B cell (primary cell): ENCODE measurements around the gene ATP11A. TPM values are rescaled to one million over a fixed set of nuclear protein-coding genes. Genes with fewer than 3 reads are reported as not detected.

Source experiments
- ATAC-seq: fragments of 200-7000 bp; cut with Tn5 transposase; one replicate; pipeline ENCODE4 v1.10.0; 2021; ENCODE audit warnings: low read depth, mild to moderate bottlenecking, moderate number of reproducible peaks, moderate library complexity
- CTCF ChIA-PET: fragments of 350-600 bp; sonication (Branson Sonifier 250); formaldehyde crosslinking; loops from one replicate; lab custom pipeline; 2021; ENCODE audit warnings: antibody characterized with exemption, inconsistent platforms; lab: Charles Lee
- POLR2A ChIA-PET: fragments of 350-600 bp; sonication (Branson Sonifier 250); formaldehyde crosslinking; loops from one replicate; lab custom pipeline; 2021; ENCODE audit warnings: antibody characterized with exemption; lab: Charles Lee
- DNase-seq: peaks from one replicate; pipeline ENCODE4 v3.0.0; 2013
- H2AFZ ChIP-seq: 2 replicates; pipeline ENCODE4 v1.6.1; 2012; ENCODE audit warnings: mild to moderate bottlenecking, low read depth, low read length; ENCODE audit not compliant: insufficient read depth, poor library complexity, severe bottlenecking
- H3K27ac ChIP-seq, 2 donors: 1 replicate in 1 of 2; 2 replicates in 1 of 2; pipeline ENCODE4 v1.5.1; 2012 to 2013; ENCODE audit warnings: low read length in 2 of 2, mild to moderate bottlenecking in 2 of 2, moderate library complexity in 1 of 2
- H3K27me3 ChIP-seq, 4 experiments: fragments of 200-600 bp in 1 of 4; sonication (generic) in 1 of 4; replicated peaks in 1 of 4; 1 replicate in 2 of 4; 2 replicates in 2 of 4; pipeline versions ENCODE4 v1.6.1 to v1.7.0; 2013 to 2016; ENCODE audit warnings: low read length in 3 of 4, mild to moderate bottlenecking in 2 of 4, mixed read lengths in 1 of 4, moderate library complexity in 1 of 4; ENCODE audit not compliant: insufficient read depth in 4 of 4, control insufficient read depth in 3 of 4; ENCODE audit errors: control extremely low read depth in 1 of 4
- H3K36me3 ChIP-seq, 2 experiments: replicated peaks in 1 of 2; 1 replicate in 1 of 2; 2 replicates in 1 of 2; pipeline versions ENCODE4 v1.6.1 to v1.7.1; 2013; ENCODE audit warnings: low read length in 1 of 2; ENCODE audit not compliant: insufficient read depth in 2 of 2, control insufficient read depth in 1 of 2; ENCODE audit errors: control extremely low read depth in 1 of 2, extremely low read depth in 1 of 2
- H3K4me1 ChIP-seq, 2 donors: fragments of 200-600 bp in 1 of 2; sonication (generic) in 1 of 2; 1 replicate in 1 of 2; 2 replicates in 1 of 2; pipeline versions ENCODE4 v1.5.1 to v1.6.1; 2013 to 2017; ENCODE audit warnings: low read length in 2 of 2; ENCODE audit not compliant: control insufficient read depth in 2 of 2, insufficient read depth in 2 of 2
- H3K4me2 ChIP-seq: replicated peaks from 2 replicates; pipeline ENCODE3; 2012; ENCODE audit warnings: mild to moderate bottlenecking, low read depth, low read length; ENCODE audit not compliant: poor library complexity, severe bottlenecking
- H3K4me3 ChIP-seq, 5 experiments: fragments of 200-600 bp in 1 of 5; sonication (generic) in 1 of 5; 1 replicate in 3 of 5; 2 replicates in 2 of 5; pipeline versions ENCODE4 v1.5.1 to v1.7.0; 2011 to 2016; ENCODE audit warnings: low read length in 4 of 5, mild to moderate bottlenecking in 4 of 5, low read depth in 2 of 5, control low read depth in 1 of 5, moderate library complexity in 1 of 5; ENCODE audit not compliant: insufficient read depth in 1 of 5; ENCODE audit errors: control extremely low read depth in 1 of 5, extremely low read depth in 1 of 5
- H3K79me2 ChIP-seq: fragments of 200-600 bp; sonication (generic); one replicate; pipeline ENCODE4 v1.6.0; 2016; ENCODE audit warnings: low read length; ENCODE audit not compliant: control insufficient read depth, insufficient read depth
- H3K9ac ChIP-seq: fragments of 200-600 bp; sonication (generic); 2 replicates; pipeline ENCODE4 v1.6.1; 2017; ENCODE audit warnings: mild to moderate bottlenecking, low read length, moderate library complexity
- H3K9me3 ChIP-seq, 3 donors: one replicate each; pipeline versions ENCODE4 v1.6.1 to v1.7.1; 2013; ENCODE audit warnings: low read length in 2 of 3; ENCODE audit not compliant: control insufficient read depth in 2 of 3, insufficient read depth in 1 of 3; ENCODE audit errors: control extremely low read depth in 1 of 3
- H4K20me1 ChIP-seq: 2 replicates; pipeline ENCODE4 v1.6.0; 2012; ENCODE audit warnings: mild to moderate bottlenecking, low read length; ENCODE audit not compliant: insufficient read depth, control insufficient read depth, poor library complexity, severe bottlenecking
- H3K27ac Mint-ChIP-seq: one replicate; pipeline ENCODE4 v1.8.0; 2021; ENCODE audit warnings: mixed read lengths
- H3K27me3 Mint-ChIP-seq: one replicate; pipeline ENCODE4 v1.8.0; 2021; ENCODE audit warnings: mixed read lengths
- H3K4me1 Mint-ChIP-seq: one replicate; pipeline ENCODE4 v1.8.0; 2021; ENCODE audit warnings: mixed read lengths
- H3K4me3 Mint-ChIP-seq: one replicate; pipeline ENCODE4 v1.8.0; 2021; ENCODE audit warnings: mixed read lengths
- H3K9me3 Mint-ChIP-seq: one replicate; pipeline ENCODE4 v1.8.0; 2022; ENCODE audit warnings: mixed read lengths; ENCODE audit not compliant: insufficient read depth
- CTCF ChIP-seq: fragments of 200-600 bp; IDR thresholded peaks from one replicate; pipeline ENCODE4 v1.8.0; 2022; ENCODE audit warnings: antibody characterized with exemption, mild to moderate bottlenecking
- EZH2 ChIP-seq: IDR thresholded peaks from 2 replicates; pipeline ENCODE4 v1.6.1; 2012; ENCODE audit warnings: borderline replicate concordance, low read depth, mild to moderate bottlenecking, moderate library complexity, low read length; ENCODE audit not compliant: insufficient read depth, poor library complexity, severe bottlenecking
- WGBS: methylation state at CpG from one replicate; pipeline ENCODE4 v1.1.5; 2013; ENCODE audit warnings: missing lambda C conversion rate; ENCODE audit not compliant: insufficient coverage; 5-methylcytosine and 5-hydroxymethylcytosine counted together
- intact Hi-C: fragments of 100-400 bp; cut with micrococcal nuclease; formaldehyde crosslinking; loops from one replicate; pipeline ENCODE4 v1.10.0; 2022
- polyA plus RNA-seq: library from polyadenylated mRNA; depleted of rRNA; stranded (reverse); fragments of >200 nt; gene quantifications from 2 replicates; pipeline ENCODE4 v1.2.3, GENCODE V29; 2012
- total RNA-seq, 2 donors: library from RNA; stranded (reverse); fragments of 120-200 nt in 1 of 2; gene quantifications; 1 replicate in 1 of 2; 2 replicates in 1 of 2; pipeline versions ENCODE4 v1.2.3 to v1.2.4, GENCODE V29; 2013 to 2022

Gene ATP11A
- total and polyA plus RNA-seq, 2 donors (not counting 1 experiment from before 2014, with no cell fraction given), result 36.9 to 60.3 TPM

- Mint-ChIP-seq H3K27ac (no peak overlapping the region), H3K4me1 (peaks cover 4% of the 10 kb centered on the region), H3K4me3 (no peak overlapping the region), H3K9me3 (no peaks in the 10 kb centered on the region), H3K27me3 (peaks cover 10% of the 10 kb centered on the region)
- Histone ChIP-seq H3K79me2 (peaks cover 6% of the 10 kb centered on the region), H4K20me1 (no peaks in the 10 kb centered on the region), H3K4me2 (no peak overlapping the region), H3K27ac (no peak overlapping the region), H3K9me3 (no peaks in the 10 kb centered on the region), H3K36me3 (no peaks in the 10 kb centered on the region), H3K4me1 (peaks cover 0 to 3% of the 10 kb centered on the region in 2 donors), H3K4me3 (no peak overlapping the region), H3K27me3 (peaks cover 0 to 3% (median 0%) of the 10 kb centered on the region in 4 experiments), H3K9ac (no peak overlapping the region), H2AFZ (no peak overlapping the region)
- 72% methylated on average over 8 of the region's 8 CpGs for WGBS
- DNase-seq (no peak), ATAC-seq (no peak)
- intact Hi-C loops, result no loop called here
- CTCF ChIA-PET, result no interaction called here
- POLR2A ChIA-PET, result no interaction called here
- TF ChIP-seq EZH2 (no peak), CTCF (no peak)
Observed at GRCh38 chr13:112918266-112918665, 228.4 kb downstream of the ATP11A start.

GRCh38 chr13:112918746-112919145 is 228.9 kb downstream of the ATP11A start:
- no peaks in the 10 kb centered on the region for H3K9me3 ChIP-seq
- H3K27me3 ChIP-seq, result peaks cover 0 to 3% (median 0%) of the 10 kb centered on the region in 4 experiments
- no peaks in the 10 kb centered on the region for H3K36me3 ChIP-seq
- no peak overlapping the region for H3K4me2 ChIP-seq
- POLR2A ChIA-PET, result no interaction called here
- H3K4me3 Mint-ChIP-seq, result no peak overlapping the region
- no peaks in the 10 kb centered on the region for H4K20me1 ChIP-seq
- H3K4me1 Mint-ChIP-seq, result peaks cover 4% of the 10 kb centered on the region
- H3K79me2 ChIP-seq, result peaks cover 6% of the 10 kb centered on the region
- no peak for TF ChIP-seq CTCF
- TF ChIP-seq EZH2, result no peak
- no peak overlapping the region for H3K27ac ChIP-seq
- no peaks in the 10 kb centered on the region for H3K9me3 Mint-ChIP-seq
- peaks cover 0 to 3% of the 10 kb centered on the region in 2 donors for H3K4me1 ChIP-seq
- no peak overlapping the region for H3K4me3 ChIP-seq
- peaks cover 12% of the 10 kb centered on the region for H3K27me3 Mint-ChIP-seq
- H3K9ac ChIP-seq, result no peak overlapping the region
- 95% methylated on average over 12 of the region's 13 CpGs for WGBS
- intact Hi-C loops, result no loop called here
- H3K27ac Mint-ChIP-seq, result no peak overlapping the region
- H2AFZ ChIP-seq, result no peak overlapping the region
- ATAC-seq (no peak), DNase-seq (no peak)
- CTCF ChIA-PET, result no interaction called here
